ENCODE measurements around the gene PTGDS.

Gene PTGDS

GRCh38 chr9:137022662-137023008 is 45.3 kb downstream of the PTGDS start:
- DNase-seq (ENCODE audit: insufficient read length, low spot score) (no peak), FAIRE-seq (no peak)
- TF ChIP-seq, protein P1, sequence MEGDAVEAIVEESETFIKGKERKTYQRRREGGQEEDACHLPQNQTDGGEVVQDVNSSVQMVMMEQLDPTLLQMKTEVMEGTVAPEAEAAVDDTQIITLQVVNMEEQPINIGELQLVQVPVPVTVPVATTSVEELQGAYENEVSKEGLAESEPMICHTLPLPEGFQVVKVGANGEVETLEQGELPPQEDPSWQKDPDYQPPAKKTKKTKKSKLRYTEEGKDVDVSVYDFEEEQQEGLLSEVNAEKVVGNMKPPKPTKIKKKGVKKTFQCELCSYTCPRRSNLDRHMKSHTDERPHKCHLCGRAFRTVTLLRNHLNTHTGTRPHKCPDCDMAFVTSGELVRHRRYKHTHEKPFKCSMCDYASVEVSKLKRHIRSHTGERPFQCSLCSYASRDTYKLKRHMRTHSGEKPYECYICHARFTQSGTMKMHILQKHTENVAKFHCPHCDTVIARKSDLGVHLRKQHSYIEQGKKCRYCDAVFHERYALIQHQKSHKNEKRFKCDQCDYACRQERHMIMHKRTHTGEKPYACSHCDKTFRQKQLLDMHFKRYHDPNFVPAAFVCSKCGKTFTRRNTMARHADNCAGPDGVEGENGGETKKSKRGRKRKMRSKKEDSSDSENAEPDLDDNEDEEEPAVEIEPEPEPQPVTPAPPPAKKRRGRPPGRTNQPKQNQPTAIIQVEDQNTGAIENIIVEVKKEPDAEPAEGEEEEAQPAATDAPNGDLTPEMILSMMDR (IDR thresholded peaks at IDR 0.05; ENCODE audit: insufficient read depth, missing control alignments): no peak

DNA sequence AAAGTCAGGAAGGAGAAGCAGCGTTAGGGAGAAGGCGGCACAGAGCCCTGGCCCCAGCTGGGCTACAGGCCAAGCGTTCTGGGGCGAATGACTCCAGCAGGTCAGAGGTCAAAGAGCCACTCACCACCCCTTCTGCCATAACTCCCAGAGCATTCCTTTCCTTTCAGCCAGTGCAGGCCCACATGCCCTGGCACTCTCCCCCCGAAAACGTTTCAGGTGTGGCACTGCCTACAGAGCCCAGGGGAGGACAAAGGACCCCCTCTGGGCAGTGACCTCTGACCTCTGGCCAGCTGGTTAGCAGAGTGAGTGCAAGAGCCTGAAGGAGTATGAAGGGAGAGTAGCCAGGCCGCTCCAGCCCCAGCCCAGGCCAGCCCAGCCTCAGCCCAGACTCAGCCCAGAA is 45.9 kb downstream of the PTGDS start:
- DNase-seq (ENCODE audit: insufficient read length, low spot score) (no peak), FAIRE-seq (no peak)
- TF ChIP-seq, protein P1 (IDR thresholded peaks at IDR 0.05; ENCODE audit: insufficient read depth, missing control alignments): no peak

DNA sequence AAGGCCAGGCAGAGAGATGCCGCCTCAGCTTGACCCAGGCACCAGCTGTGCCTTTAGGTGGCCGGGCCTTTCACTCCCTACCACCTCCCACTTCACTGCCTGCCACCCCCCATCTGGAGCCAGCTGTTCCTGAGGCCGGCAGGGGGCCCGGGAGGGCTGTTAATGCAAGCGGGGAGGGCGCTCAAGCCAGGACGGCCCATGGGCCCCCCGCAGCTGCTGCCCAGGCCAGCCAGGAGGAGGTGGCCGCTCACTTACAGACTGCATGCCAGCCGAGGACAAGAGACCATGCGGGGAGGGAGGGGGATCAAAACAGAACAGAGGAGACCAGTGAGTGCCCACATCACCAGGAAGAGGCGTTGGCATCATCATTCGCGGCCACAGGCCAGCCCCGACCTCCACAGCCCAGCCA is 46.3 kb downstream of the PTGDS start:
- FAIRE-seq (no peak), DNase-seq (ENCODE audit: insufficient read length, low spot score) (no peak)
- TF ChIP-seq, protein P1 (IDR thresholded peaks at IDR 0.05; ENCODE audit: insufficient read depth, missing control alignments): no peak

DNA sequence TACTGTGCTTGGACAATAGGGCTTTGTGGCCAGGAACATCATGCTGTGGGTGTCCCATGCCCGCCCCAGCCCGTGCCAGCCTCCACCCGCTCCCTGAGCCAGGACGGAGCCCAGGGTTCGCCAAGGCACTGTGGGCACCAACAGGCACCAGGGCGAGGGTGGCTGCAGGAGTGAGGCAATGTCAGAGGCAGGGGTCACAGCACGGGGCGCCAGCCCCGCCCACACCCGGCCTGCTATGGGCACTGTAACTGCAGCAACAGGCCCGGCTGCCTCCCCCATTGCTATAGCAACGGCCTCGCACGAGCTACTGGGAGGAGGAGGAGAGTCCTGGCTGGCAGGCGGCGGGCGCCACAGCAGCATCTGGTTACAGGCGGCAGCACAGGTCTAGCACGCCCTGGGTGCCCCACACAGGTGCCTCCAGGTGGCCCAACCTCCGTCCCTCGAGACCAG is 48.2 kb downstream of the PTGDS start:
- FAIRE-seq (no peak), DNase-seq (ENCODE audit: insufficient read length, low spot score) (no peak)
- TF ChIP-seq, protein P1 (IDR thresholded peaks at IDR 0.05; ENCODE audit: insufficient read depth, missing control alignments): no peak

DNA sequence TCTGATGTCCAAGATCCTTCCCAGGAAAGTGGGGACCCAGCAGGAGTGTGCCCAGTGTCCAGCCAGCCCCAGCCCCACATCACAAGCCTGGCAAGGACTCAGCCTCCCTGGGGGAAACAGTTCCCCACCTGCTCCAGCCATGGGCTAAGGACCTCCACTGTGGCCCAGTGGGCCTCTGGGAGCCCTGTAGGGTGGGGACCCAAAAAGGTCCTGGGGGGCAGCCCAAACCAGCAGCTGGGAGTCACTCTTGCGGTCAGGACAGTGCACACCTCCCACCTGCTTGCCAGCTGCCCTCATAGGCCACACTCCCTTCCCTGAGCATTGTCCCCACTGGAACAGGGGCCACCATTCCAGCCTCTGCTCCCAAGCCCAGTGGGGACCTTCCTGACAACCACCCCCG is 49.1 kb downstream of the PTGDS start:
- FAIRE-seq (no peak), DNase-seq (ENCODE audit: insufficient read length, low spot score) (no peak)
- TF ChIP-seq, protein P1 (IDR thresholded peaks at IDR 0.05; ENCODE audit: insufficient read depth, missing control alignments): no peak

DNA sequence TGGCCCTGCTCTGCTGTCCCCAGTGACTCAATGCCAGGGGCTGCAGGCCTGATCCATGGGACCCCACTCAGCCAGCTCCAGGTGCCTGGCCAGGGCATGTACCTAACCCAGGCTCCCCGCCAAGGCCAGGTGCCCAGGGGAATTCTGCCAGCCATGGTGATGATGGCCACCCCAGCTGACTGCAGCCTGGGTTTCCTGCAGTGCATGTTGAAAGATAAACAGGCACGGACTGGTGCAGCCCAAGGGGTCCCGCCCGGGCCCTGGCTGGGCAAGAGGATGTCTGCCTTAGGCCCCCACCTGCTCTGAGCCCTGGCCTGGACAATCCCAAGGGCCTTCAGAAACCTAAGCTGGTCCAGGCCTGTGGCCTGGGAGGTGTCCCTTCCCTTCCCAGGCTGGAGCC is 49.5 kb downstream of the PTGDS start:
- TF ChIP-seq, protein P1 (IDR thresholded peaks at IDR 0.05; ENCODE audit: insufficient read depth, missing control alignments): no peak
- no peak for DNase-seq (ENCODE audit: insufficient read length, low spot score)
- no peak for FAIRE-seq

GRCh38 chr9:137027369-137028262 is 50.3 kb downstream of the PTGDS start, which contains the start of gene ABCA2:
Gene ABCA2 (minus strand): TSS chr9:137028237. CDS start chr9:137028140, 97 bp downstream.
- FAIRE-seq (no peak), DNase-seq (ENCODE audit: insufficient read length, low spot score) (no peak)
- TF ChIP-seq, protein P1 (IDR thresholded peaks at IDR 0.05; ENCODE audit: insufficient read depth, missing control alignments): no peak

All from D721Med (cell line).